ENCODE data around the gene CLCN1. TPM values are rescaled to one million over a fixed set of nuclear protein-coding genes. Genes with fewer than 3 reads are reported as not detected.
A peak's percentile ranks its signal among the peaks of the same experiment; 100 is the strongest.

CLCN1 gene
- total RNA-seq, 1 experiment from 2014 or later, result 0.13 TPM

GRCh38 chr7:143393267-143394041 is 77.5 kb downstream of the CLCN1 start:
- Histone ChIP-seq H4K20me1 (ENCODE audit: control insufficient read depth, insufficient read depth, insufficient read length) (no peaks in the 10 kb centered on the region), H2BK120ac (ENCODE audit: low read depth, low read length, poor library complexity, severe bottlenecking) (no peak overlapping the region), H3K14ac (ENCODE audit: insufficient read depth, low read length) (no peak overlapping the region), H2AFZ (ENCODE audit: low read length) (no peak overlapping the region), H2AK5ac (ENCODE audit: insufficient read length, low read length) (no peak overlapping the region), H3K4ac (ENCODE audit: low read depth, low read length) (no peak overlapping the region), H2BK15ac (ENCODE audit: low read depth, low read length) (no peak overlapping the region), H2BK12ac (ENCODE audit: insufficient read length, low read depth, low read length) (no peak overlapping the region), H2BK5ac (ENCODE audit: insufficient read length, low read length) (no peak overlapping the region), H3K4me1 (ENCODE audit: insufficient read depth, low read length) (no peaks in the 10 kb centered on the region), H4K5ac (ENCODE audit: insufficient read length, low read depth, low read length) (no peak overlapping the region), H3K27ac (ENCODE audit: insufficient read length, low read depth, low read length) (no peak overlapping the region), H3K23me2 (ENCODE audit: insufficient read length, low read depth, low read length, poor library complexity, severe bottlenecking) (no peaks in the 10 kb centered on the region), H3K4me2 (ENCODE audit: insufficient read depth, insufficient read length, low read length) (no peak overlapping the region), H3K79me2 (ENCODE audit: insufficient read depth, low read length) (no peaks in the 10 kb centered on the region), H3K79me1 (ENCODE audit: insufficient read depth, low read depth, low read length, poor library complexity, severe bottlenecking) (no peaks in the 10 kb centered on the region), H3K23ac (ENCODE audit: insufficient read length, low read depth, low read length) (no peak overlapping the region), H3K18ac (ENCODE audit: insufficient read length, low read depth, low read length) (no peak overlapping the region), H3K56ac (ENCODE audit: insufficient read length, low read depth, low read length) (no peak overlapping the region), H4K91ac (ENCODE audit: insufficient read length, low read depth, low read length) (no peak overlapping the region), H3T11ph (ENCODE audit: low read length) (no peak overlapping the region), H3K27me3 (ENCODE audit: insufficient read depth, low read length) (no peaks in the 10 kb centered on the region), H4K8ac (replicated peaks; ENCODE audit: insufficient read length, low read depth, low read length) (no peak overlapping the region), H3K9ac (ENCODE audit: extremely low read depth, insufficient read length, low read length) (no peak overlapping the region), H2BK20ac (ENCODE audit: low read depth, low read length, poor library complexity, severe bottlenecking) (no peak overlapping the region), H3K9me3 (ENCODE audit: control insufficient read depth, low read depth, low read length) (no peaks in the 10 kb centered on the region)
- no peaks in the 10 kb centered on the region for H3K9me3 Mint-ChIP-seq
- H3K4me1 Mint-ChIP-seq, result peaks cover 0 to 5% of the 10 kb centered on the region in 2 experiments; a peak in 3 of 4 replicates
- no peak overlapping the region; a peak in 1 of 5 replicates for H3K4me3 Mint-ChIP-seq
- peaks cover 2% of the 10 kb centered on the region for H3K27me3 Mint-ChIP-seq (ENCODE audit: low read depth)
- peak overlapping the region in 1 of 3 experiments; percentile 62; a peak in 3 of 7 replicates for H3K27ac Mint-ChIP-seq
- peaks cover 64 to 96% (median 92%) of the 10 kb centered on the region in 3 experiments for H3K36me3 Mint-ChIP-seq (ENCODE audit: insufficient read depth in 1 of 3, low read depth in 3 of 3)
- WGBS (ENCODE audit: extremely low coverage, insufficient read length, low lambda C conversion rate), result no CpG with 5 or more reads among the region's 14 CpGs
- peak; percentile 24 for DNase-seq
- no peak for TF ChIP-seq CTCF (conservative IDR thresholded peaks at IDR 0.05)
